Caco-2 (cell line): ENCODE data around the gene HNF1A. TPM values are rescaled to one million over a fixed set of nuclear protein-coding genes. Genes with fewer than 3 reads are reported as not detected.

Source experiments
- BruUV-seq: library from RNA; stranded (reverse); fragments of 400-500 nt; replicated peaks from 2 replicates; lab custom pipeline; 2021; lab: Mats Ljungman, UMichigan
- CTCF ChIA-PET: fragments of 300-600 bp; sonication (Branson Sonifier 250); formaldehyde crosslinking; loops from one replicate; lab custom pipeline; 2022; ENCODE audit warnings: antibody characterized with exemption; lab: Charles Lee
- POLR2A ChIA-PET: fragments of 300-600 bp; sonication (Branson Sonifier 250); formaldehyde crosslinking; loops from one replicate; lab custom pipeline; 2022; ENCODE audit warnings: antibody characterized with exemption; lab: Charles Lee
- DNase-seq, 2 experiments: peaks; one replicate each; pipeline versions ENCODE4 v3.0.0 to v3.0.0-alpha.2; 2020 to 2022
- H3K27me3 ChIP-seq: replicated peaks from 2 replicates; pipeline ENCODE4 v1.6.0; 2011; ENCODE audit warnings: low read length; ENCODE audit not compliant: control insufficient read depth, insufficient read depth
- H3K36me3 ChIP-seq: 2 replicates; pipeline ENCODE4 v1.5.1; 2011; ENCODE audit warnings: low read length; ENCODE audit not compliant: control insufficient read depth, insufficient read depth
- H3K4me1 ChIP-seq: fragments of 250-450 bp; sonication (Bioruptor Pico); 2 replicates; pipeline ENCODE4 v1.5.1; 2020; ENCODE audit warnings: mild to moderate bottlenecking
- H3K4me3 ChIP-seq: 2 replicates; pipeline ENCODE4 v1.5.1; 2011; ENCODE audit warnings: low read depth, mild to moderate bottlenecking, control low read depth, low read length
- H3K9me3 ChIP-seq: fragments of 250-450 bp; sonication (Bioruptor Pico); 2 replicates; pipeline ENCODE4 v1.5.1; 2020; ENCODE audit warnings: mild to moderate bottlenecking, moderate library complexity
- H3K27ac Mint-ChIP-seq: one replicate; pipeline ENCODE4 v1.8.0; 2022; ENCODE audit warnings: mixed read lengths; ENCODE audit not compliant: unreplicated experiment
- H3K27me3 Mint-ChIP-seq: one replicate; pipeline ENCODE4 v1.8.0; 2022; ENCODE audit warnings: mixed read lengths; ENCODE audit not compliant: insufficient read depth, unreplicated experiment
- H3K36me3 Mint-ChIP-seq: one replicate; pipeline ENCODE4 v1.8.0; 2022; ENCODE audit warnings: mild to moderate bottlenecking, mixed read lengths; ENCODE audit not compliant: insufficient read depth, unreplicated experiment
- H3K4me1 Mint-ChIP-seq: one replicate; pipeline ENCODE4 v1.8.0; 2022; ENCODE audit warnings: low read depth, mixed read lengths; ENCODE audit not compliant: unreplicated experiment
- H3K4me3 Mint-ChIP-seq: one replicate; pipeline ENCODE4 v1.8.0; 2022; ENCODE audit warnings: mild to moderate bottlenecking, moderate library complexity, mixed read lengths; ENCODE audit not compliant: unreplicated experiment
- H3K9me3 Mint-ChIP-seq: one replicate; pipeline ENCODE4 v1.8.0; 2022; ENCODE audit warnings: mixed read lengths; ENCODE audit not compliant: unreplicated experiment
- CTCF ChIP-seq, 2 experiments: fragments of 200-600 bp in 1 of 2; IDR thresholded peaks; 1 replicate in 1 of 2; 2 replicates in 1 of 2; pipeline versions ENCODE4 v1.5.1 to v1.8.0; 2011 to 2022; ENCODE audit warnings: antibody characterized with exemption in 1 of 2, control low read depth in 1 of 2, inconsistent platforms in 1 of 2, low read depth in 1 of 2, low read length in 1 of 2, mild to moderate bottlenecking in 1 of 2, moderate library complexity in 1 of 2; ENCODE audit not compliant: insufficient read depth in 1 of 2, severe bottlenecking in 1 of 2, unreplicated experiment in 1 of 2
- intact Hi-C: fragments of 100-400 bp; cut with micrococcal nuclease; formaldehyde crosslinking; loops from one replicate; pipeline ENCODE4 v1.10.0; 2022; ENCODE audit not compliant: unreplicated experiment
- total RNA-seq: library from RNA; stranded (reverse); gene quantifications from 2 replicates; pipeline ENCODE4 v1.2.3, GENCODE V29; 2022

Gene HNF1A
- total RNA-seq, 1 experiment from 2014 or later = 41.2 TPM

GRCh38 chr12:120981407-120981941 is 3.1 kb downstream of the HNF1A start:
- Mint-ChIP-seq H3K36me3 (peaks cover 69% of the 10 kb centered on the region), H3K27me3 (no peaks in the 10 kb centered on the region), H3K4me1 (peaks cover 42% of the 10 kb centered on the region), H3K9me3 (no peaks in the 10 kb centered on the region), H3K4me3 (peak overlapping the region; percentile 88), H3K27ac (peak overlapping the region; percentile 71)
- ChIA-PET CTCF (interaction anchor here (0.6 to 1.8 kb wide), 4 partner anchors 9 to 332 kb away, joined by 3 to 21 read pairs (median 7); partner anchors contain the start of gene SPPL3), POLR2A (interaction anchor here (0.6 to 1.3 kb wide), 5 partner anchors 10 to 226 kb away, joined by 4 to 7 read pairs (median 5); no protein-coding TSS in a partner anchor)
- TSS peak; percentile 6 for BruUV-seq
- H3K27me3 ChIP-seq = no peaks in the 10 kb centered on the region
- H3K4me3 ChIP-seq = no peak overlapping the region; the same call in 1 of the 2 replicates
- peaks cover 55% of the 10 kb centered on the region for H3K4me1 ChIP-seq
- DNase-seq = peak in 1 of 2 experiments; percentile 62
- peaks cover 9% of the 10 kb centered on the region for H3K36me3 ChIP-seq
- intact Hi-C loops = loop anchor here (2.0 kb wide), 1 partner anchor 21 kb away; no protein-coding TSS in a partner anchor
- TF ChIP-seq CTCF (IDR thresholded peaks at IDR 0.05; ENCODE audit: insufficient read depth in 1 of 2, low read depth in 1 of 2, low read length in 1 of 2, severe bottlenecking in 1 of 2, unreplicated experiment in 1 of 2) = no peak
- H3K9me3 ChIP-seq = no peaks in the 10 kb centered on the region

GRCh38 chr12:120982659-120983058 is 4.3 kb downstream of the HNF1A start:
- H3K4me1 ChIP-seq = peaks cover 47% of the 10 kb centered on the region
- peaks cover 39% of the 10 kb centered on the region for H3K4me1 Mint-ChIP-seq
- H3K36me3 Mint-ChIP-seq = peaks cover 61% of the 10 kb centered on the region
- CTCF ChIA-PET = interaction anchor here (1.3 kb wide), 1 partner anchor 11 kb away, joined by 3 read pairs; no protein-coding TSS in a partner anchor
- no TSS peak for BruUV-seq
- H3K9me3 Mint-ChIP-seq = no peaks in the 10 kb centered on the region
- H3K9me3 ChIP-seq = no peaks in the 10 kb centered on the region
- intact Hi-C loops = no loop called here
- peak overlapping the region; percentile 74 for H3K27ac Mint-ChIP-seq
- peaks cover 8% of the 10 kb centered on the region for H3K36me3 ChIP-seq
- no peak for TF ChIP-seq CTCF (IDR thresholded peaks at IDR 0.05; ENCODE audit: insufficient read depth in 1 of 2, low read depth in 1 of 2, low read length in 1 of 2, severe bottlenecking in 1 of 2, unreplicated experiment in 1 of 2)
- no peaks in the 10 kb centered on the region for H3K27me3 ChIP-seq
- H3K4me3 Mint-ChIP-seq = peak overlapping the region; percentile 57
- POLR2A ChIA-PET = interaction anchor here (0.6 kb wide), 1 partner anchor 11 kb away, joined by 3 read pairs; no protein-coding TSS in a partner anchor
- no peak for DNase-seq
- no peak overlapping the region for H3K4me3 ChIP-seq
- H3K27me3 Mint-ChIP-seq = no peaks in the 10 kb centered on the region

GRCh38 chr12:120983759-120984158 is 5.4 kb downstream of the HNF1A start:
- ChIA-PET CTCF (interaction anchor here (0.7 to 1.9 kb wide), 2 partner anchors 12 to 21 kb away, joined by 3 to 6 read pairs; no protein-coding TSS in a partner anchor), POLR2A (interaction anchor here (0.6 to 1.9 kb wide), 3 partner anchors 12 to 402 kb away, joined by 3 to 6 read pairs (median 3); partner anchors contain the start of gene POP5)
- peaks cover 11% of the 10 kb centered on the region for H3K9me3 Mint-ChIP-seq
- H3K4me1 Mint-ChIP-seq = peaks cover 41% of the 10 kb centered on the region
- Histone ChIP-seq H3K36me3 (peaks cover 8% of the 10 kb centered on the region), H3K9me3 (no peaks in the 10 kb centered on the region), H3K27me3 (no peaks in the 10 kb centered on the region), H3K4me3 (no peak overlapping the region), H3K4me1 (peaks cover 42% of the 10 kb centered on the region)
- peaks cover 61% of the 10 kb centered on the region for H3K36me3 Mint-ChIP-seq
- H3K27ac Mint-ChIP-seq = peak overlapping the region; percentile 74
- no TSS peak for BruUV-seq
- no peak for TF ChIP-seq CTCF (IDR thresholded peaks at IDR 0.05; ENCODE audit: insufficient read depth in 1 of 2, low read depth in 1 of 2, low read length in 1 of 2, severe bottlenecking in 1 of 2, unreplicated experiment in 1 of 2)
- DNase-seq = no peak
- peak overlapping the region; percentile 57 for H3K4me3 Mint-ChIP-seq
- no peaks in the 10 kb centered on the region for H3K27me3 Mint-ChIP-seq
- intact Hi-C loops = no loop called here
